Activated T-cell treated with anti-CD3 and anti-CD28 coated beads for 24 hours (primary cell): ENCODE measurements around the gene NLRC5.

ENCODE experiments used
- DNase-seq: peaks from one replicate; pipeline ENCODE4 v3.0.0-alpha.2; 2020; ENCODE audit warnings: low read depth

The NLRC5 gene

GRCh38 chr16:57130950-57131321 is 141.6 kb downstream of the NLRC5 start:
- DNase-seq = no peak

- DNase-seq = no peak
These were observed 142.1 kb downstream of the NLRC5 start for GRCh38 chr16:57131351-57131970.

GRCh38 chr16:57132470-57132869 is 143.1 kb downstream of the NLRC5 start:
- no peak for DNase-seq

- DNase-seq = no peak
These were observed 143.7 kb downstream of the NLRC5 start for GRCh38 chr16:57133031-57133430.
